C4-2B (cell line): Measurements from ENCODE around the gene RAB6B.

Experiments
- H3K27ac ChIP-seq: fragments of 450-650 bp; 2 replicates; pipeline ENCODE4 v1.5.1; 2017
- ZFX ChIP-seq: fragments of 450-650 bp; IDR thresholded peaks from 2 replicates; pipeline ENCODE4 v1.6.1; 2017
- TF ChIP-seq, protein P1 (sequence below): fragments of 450-650 bp; conservative IDR thresholded peaks from 2 replicates; pipeline ENCODE4 v1.5.1; 2017; ENCODE audit warnings: mild to moderate bottlenecking

Gene RAB6B

DNA sequence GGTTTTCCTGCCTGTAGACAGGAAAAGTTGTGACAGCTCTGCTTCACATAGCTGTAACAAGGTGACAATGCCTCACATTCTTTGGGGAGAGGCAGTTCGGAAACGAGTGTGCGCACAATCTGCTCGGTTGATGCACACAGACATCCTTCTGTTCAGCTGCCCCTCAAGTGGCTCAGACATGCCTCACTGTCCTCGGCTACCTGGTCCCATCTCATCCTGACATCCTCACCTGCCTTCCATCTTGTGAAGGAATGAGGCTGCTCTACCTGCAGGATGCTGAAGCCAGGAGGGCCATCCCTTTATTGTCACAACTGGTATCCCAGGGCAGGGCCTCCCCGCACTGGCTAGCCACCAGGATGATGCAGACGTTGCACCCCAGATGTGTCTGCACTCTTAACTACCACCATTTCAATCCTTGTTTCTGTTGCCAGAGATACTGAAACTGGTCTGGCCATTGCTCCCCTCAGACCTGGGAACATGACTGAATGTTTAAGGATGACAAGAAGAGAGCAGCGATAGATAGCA lies 70.7 kb downstream of the RAB6B start:
- TF ChIP-seq ZFX, result no peak
- TF ChIP-seq, protein P1, sequence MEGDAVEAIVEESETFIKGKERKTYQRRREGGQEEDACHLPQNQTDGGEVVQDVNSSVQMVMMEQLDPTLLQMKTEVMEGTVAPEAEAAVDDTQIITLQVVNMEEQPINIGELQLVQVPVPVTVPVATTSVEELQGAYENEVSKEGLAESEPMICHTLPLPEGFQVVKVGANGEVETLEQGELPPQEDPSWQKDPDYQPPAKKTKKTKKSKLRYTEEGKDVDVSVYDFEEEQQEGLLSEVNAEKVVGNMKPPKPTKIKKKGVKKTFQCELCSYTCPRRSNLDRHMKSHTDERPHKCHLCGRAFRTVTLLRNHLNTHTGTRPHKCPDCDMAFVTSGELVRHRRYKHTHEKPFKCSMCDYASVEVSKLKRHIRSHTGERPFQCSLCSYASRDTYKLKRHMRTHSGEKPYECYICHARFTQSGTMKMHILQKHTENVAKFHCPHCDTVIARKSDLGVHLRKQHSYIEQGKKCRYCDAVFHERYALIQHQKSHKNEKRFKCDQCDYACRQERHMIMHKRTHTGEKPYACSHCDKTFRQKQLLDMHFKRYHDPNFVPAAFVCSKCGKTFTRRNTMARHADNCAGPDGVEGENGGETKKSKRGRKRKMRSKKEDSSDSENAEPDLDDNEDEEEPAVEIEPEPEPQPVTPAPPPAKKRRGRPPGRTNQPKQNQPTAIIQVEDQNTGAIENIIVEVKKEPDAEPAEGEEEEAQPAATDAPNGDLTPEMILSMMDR, result no peak
- no peak overlapping the region for H3K27ac ChIP-seq

DNA sequence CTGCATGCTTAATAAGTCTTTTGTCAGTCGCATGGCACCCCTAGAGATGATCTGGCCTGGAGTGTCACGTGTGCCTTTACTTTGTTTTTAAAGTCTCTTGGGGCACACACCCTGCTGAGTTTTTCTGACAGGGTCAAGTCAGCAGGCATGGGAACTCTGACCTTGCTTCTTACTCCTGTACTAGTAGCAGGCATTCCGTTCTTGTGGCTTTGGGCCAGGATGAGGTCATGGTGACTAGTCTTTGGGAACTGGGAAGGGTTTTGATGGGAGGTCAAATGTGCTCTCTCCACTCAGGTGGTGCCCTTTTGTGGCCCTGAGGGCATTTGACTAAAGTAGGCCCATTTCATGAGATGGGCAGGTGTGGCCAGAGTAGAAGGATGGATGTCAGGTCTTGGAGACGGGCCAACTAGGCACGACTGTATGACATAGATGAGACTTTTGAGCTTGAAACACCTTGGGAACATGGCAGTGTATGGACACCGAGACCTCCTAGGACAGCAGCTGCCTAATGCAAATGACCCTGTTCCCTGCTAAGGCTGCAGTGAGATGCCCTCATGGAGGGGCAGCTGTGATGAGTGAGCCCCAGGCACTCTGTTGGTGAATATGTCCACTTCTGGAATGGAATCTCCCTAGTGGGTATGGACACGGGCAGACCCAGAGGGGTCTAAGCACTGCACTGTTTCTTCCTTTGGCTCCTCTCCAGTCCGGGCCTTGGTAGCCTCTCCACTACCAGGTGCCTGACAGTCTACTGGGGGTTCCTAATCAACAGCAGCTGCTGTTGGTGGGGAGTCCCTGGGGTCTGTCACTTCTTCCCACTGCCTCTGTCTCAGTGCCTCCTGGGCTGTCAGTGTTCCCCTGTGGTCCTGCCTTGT lies 73.7 kb downstream of the RAB6B start:
- TF ChIP-seq, protein P1, result no peak
- TF ChIP-seq ZFX, result no peak
- no peak overlapping the region for H3K27ac ChIP-seq

DNA sequence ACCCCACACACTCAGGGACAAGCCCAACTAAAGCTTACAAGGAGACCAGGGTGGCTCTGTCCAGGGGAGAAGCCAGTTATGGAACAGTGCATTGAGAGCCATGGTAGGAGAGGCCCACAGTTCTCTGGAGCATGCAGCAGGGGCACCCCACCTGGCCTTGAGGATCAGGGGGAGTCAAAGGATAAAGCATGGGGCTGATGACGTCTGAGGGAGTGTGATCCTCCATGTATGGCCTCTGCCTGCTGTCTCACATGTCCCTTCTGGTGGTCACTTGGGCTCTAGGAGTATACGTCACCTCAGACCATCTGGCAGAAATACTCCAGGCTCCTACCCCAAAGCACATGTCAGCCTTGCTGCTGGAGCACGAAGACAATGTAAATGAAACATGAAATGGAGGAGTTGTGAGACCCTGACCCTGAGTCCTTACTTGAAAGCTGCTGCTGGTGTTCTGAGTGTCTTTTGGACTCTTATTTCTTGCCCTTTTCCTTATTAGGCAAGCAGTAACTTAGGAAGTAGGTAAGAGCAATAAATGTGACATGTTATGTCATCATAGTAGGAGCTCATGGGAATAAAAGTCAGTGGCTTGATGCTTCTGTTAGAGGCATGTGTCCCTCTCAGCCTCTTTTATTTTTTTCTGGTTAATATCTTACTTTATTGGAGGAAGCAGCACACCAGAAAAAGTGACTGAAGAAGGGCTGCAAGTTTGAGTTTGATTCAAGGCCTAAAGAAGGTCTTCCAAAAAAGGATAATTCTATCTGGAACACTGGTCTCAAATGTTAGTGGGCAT lies 74.6 kb downstream of the RAB6B start:
- TF ChIP-seq, protein P1, result no peak
- no peak for TF ChIP-seq ZFX
- H3K27ac ChIP-seq, result no peak overlapping the region

DNA sequence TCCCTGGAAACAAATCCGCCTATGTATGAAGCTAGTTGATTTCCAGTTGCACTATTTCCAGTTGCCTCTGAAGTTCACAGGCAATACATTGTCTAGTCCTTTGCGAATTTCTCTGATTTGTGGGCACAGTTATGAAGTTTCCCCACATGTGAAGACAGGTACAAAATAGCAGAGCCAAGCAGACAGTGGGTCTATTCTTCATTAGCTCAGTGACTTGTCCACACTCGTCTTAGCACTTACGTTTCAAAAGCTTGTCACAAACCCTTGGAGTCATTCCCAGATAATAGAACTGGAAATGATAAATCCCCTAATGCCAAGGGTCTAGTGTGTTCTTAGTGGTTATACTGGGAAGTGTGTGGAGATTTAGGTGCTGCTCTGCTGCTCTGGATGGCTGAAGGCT lies 75.6 kb downstream of the RAB6B start:
- no peak overlapping the region for H3K27ac ChIP-seq
- no peak for TF ChIP-seq ZFX
- TF ChIP-seq, protein P1, result no peak

DNA sequence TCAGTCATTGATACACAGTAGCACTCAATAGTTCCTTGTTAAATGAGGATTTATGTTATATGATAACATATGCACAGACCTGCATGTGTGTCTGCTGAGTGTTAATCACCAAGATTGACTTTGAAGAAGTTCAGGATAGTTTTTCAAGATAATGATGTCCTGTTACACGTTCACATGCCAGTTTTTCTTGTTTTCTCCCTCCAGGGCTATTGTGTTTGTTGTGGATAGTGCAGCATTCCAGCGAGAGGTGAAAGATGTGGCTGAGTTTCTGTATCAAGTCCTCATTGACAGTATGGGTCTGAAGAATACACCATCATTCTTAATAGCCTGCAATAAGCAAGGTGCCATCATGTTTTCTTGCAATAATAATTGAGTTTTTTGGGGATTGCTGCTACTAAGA lies 80.3 kb downstream of the RAB6B start:
- no peak overlapping the region for H3K27ac ChIP-seq
- TF ChIP-seq ZFX, result no peak
- TF ChIP-seq, protein P1, result no peak

GRCh38 chr3:133812872-133813271 lies 82.8 kb downstream of the RAB6B start:
- TF ChIP-seq ZFX, result no peak
- TF ChIP-seq, protein P1, result no peak
- no peak overlapping the region for H3K27ac ChIP-seq
